HCT116 (cell line): Measurements from ENCODE around the gene SMARCA2. TPM values are rescaled to one million over a fixed set of nuclear protein-coding genes. Genes with fewer than 3 reads are reported as not detected.

ENCODE experiments used
- ATAC-seq: fragments of 200-7000 bp; cut with Tn5 transposase; 2 replicates; pipeline ENCODE4 v1.9.1; 2020; ENCODE audit warnings: mild to moderate bottlenecking, moderate library complexity
- BruUV-seq: library from RNA; stranded (reverse); fragments of 400-500 nt; replicated peaks from 2 replicates; lab custom pipeline; 2021; lab: Mats Ljungman, UMichigan
- CTCF ChIA-PET: fragments of 300-600 bp; sonication (Branson Sonifier 250); formaldehyde crosslinking; loops from one replicate; lab custom pipeline; 2021; ENCODE audit warnings: antibody characterized with exemption; lab: Charles Lee
- POLR2A ChIA-PET: fragments of 300-600, 350-600 bp; sonication (Branson Sonifier 250); formaldehyde crosslinking; loops from one replicate; lab custom pipeline; 2021; ENCODE audit warnings: antibody characterized with exemption; lab: Charles Lee
- RAD21 ChIA-PET, 2 experiments: fragments of 300-600 bp; sonication (Branson Sonifier 250); formaldehyde crosslinking; loops; one replicate each; lab custom pipeline; 2023; ENCODE audit warnings: low total read pairs in 2 of 2; ENCODE audit not compliant: uncharacterized antibody in 2 of 2, unreplicated experiment in 2 of 2, low non-redundant PET in 1 of 2; lab: Charles Lee
- DNase-seq: peaks from one replicate; pipeline ENCODE4 v3.0.0-alpha.2; 2010; ENCODE audit warnings: low read depth, low spot score
- H2AFZ ChIP-seq: fragments of 200-600 bp; shearing (Covaris generic), sonication (generic); 2 replicates; pipeline ENCODE4 v1.6.1; 2017; ENCODE audit warnings: low read depth, mixed run types, mixed read lengths, antibody characterized with exemption, low read length; ENCODE audit not compliant: poor library complexity, severe bottlenecking
- H3K27ac ChIP-seq: 2 replicates; pipeline ENCODE4 v1.5.1; 2012; ENCODE audit warnings: low read depth, low read length
- H3K27me3 ChIP-seq: fragments of 200-600 bp; sonication (generic); 2 replicates; pipeline ENCODE4 v1.6.1; 2016; ENCODE audit warnings: mixed run types, low read length, mixed read lengths; ENCODE audit not compliant: insufficient read depth
- H3K36me3 ChIP-seq, 2 experiments: fragments of 200-500 bp in 1 of 2; fragments of 200-600 bp in 1 of 2; sonication (Bioruptor generic) in 1 of 2; sonication (generic) in 1 of 2; 2 replicates each; pipeline versions ENCODE4 v1.5.1 to v1.6.1; 2014 to 2016; ENCODE audit warnings: low read length in 2 of 2, inconsistent platforms in 1 of 2, mixed read lengths in 1 of 2, mixed run types in 1 of 2; ENCODE audit not compliant: insufficient read depth in 2 of 2, control insufficient read depth in 1 of 2
- H3K4me1 ChIP-seq, 2 experiments: fragments of 200-600 bp in 1 of 2; sonication (generic) in 1 of 2; 2 replicates each; pipeline versions ENCODE4 v1.5.1 to v1.6.1; 2012 to 2017; ENCODE audit warnings: low read length in 2 of 2, inconsistent platforms in 1 of 2, mild to moderate bottlenecking in 1 of 2, mixed read lengths in 1 of 2, mixed run types in 1 of 2, moderate library complexity in 1 of 2; ENCODE audit not compliant: insufficient read depth in 2 of 2, control insufficient read depth in 1 of 2
- H3K4me2 ChIP-seq: fragments of 200-600 bp; sonication (generic); 2 replicates; pipeline ENCODE4 v1.6.1; 2017; ENCODE audit warnings: mixed run types, low read length, mixed read lengths
- H3K4me3 ChIP-seq, 2 experiments: fragments of 200-600 bp in 1 of 2; sonication (generic) in 1 of 2; replicated peaks in 1 of 2; 2 replicates each; pipeline ENCODE4 v1.5.1; 2011 to 2016; ENCODE audit warnings: low read length in 2 of 2, control low read depth in 1 of 2, low read depth in 1 of 2, mild to moderate bottlenecking in 1 of 2, mixed read lengths in 1 of 2, mixed run types in 1 of 2
- H3K79me2 ChIP-seq: fragments of 200-600 bp; sonication (generic); 2 replicates; pipeline ENCODE4 v1.6.1; 2017; ENCODE audit warnings: mild to moderate bottlenecking, mixed run types, low read length, moderate library complexity, mixed read lengths; ENCODE audit not compliant: insufficient read depth
- H3K9ac ChIP-seq: fragments of 200-600 bp; sonication (generic); 2 replicates; pipeline ENCODE4 v1.6.1; 2016; ENCODE audit warnings: low read length, mixed read lengths
- H3K9me2 ChIP-seq: fragments of 200-600 bp; sonication (generic), shearing (Covaris generic); 2 replicates; pipeline ENCODE4 v1.6.1; 2017; ENCODE audit warnings: mixed run types, mild to moderate bottlenecking, moderate library complexity; ENCODE audit not compliant: insufficient read depth
- H3K9me3 ChIP-seq, 2 experiments: fragments of 200-500 bp in 1 of 2; fragments of 200-600 bp in 1 of 2; sonication (Bioruptor generic) in 1 of 2; sonication (generic) in 1 of 2; 2 replicates each; pipeline ENCODE4 v1.6.1; 2014 to 2017; ENCODE audit warnings: low read length in 2 of 2, mixed read lengths in 2 of 2, inconsistent platforms in 1 of 2, low read depth in 1 of 2, mild to moderate bottlenecking in 1 of 2, mixed run types in 1 of 2, moderate library complexity in 1 of 2; ENCODE audit not compliant: control insufficient read depth in 1 of 2, insufficient read depth in 1 of 2
- H4K20me1 ChIP-seq: fragments of 200-600 bp; sonication (generic), shearing (Covaris generic); 2 replicates; pipeline ENCODE4 v1.6.1; 2017; ENCODE audit warnings: mixed run types, mild to moderate bottlenecking, moderate library complexity; ENCODE audit not compliant: insufficient read depth
- CEBPB ChIP-seq: IDR thresholded peaks from 2 replicates; pipeline ENCODE4 v1.6.1; 2012; ENCODE audit warnings: low read depth
- ELF1 ChIP-seq: IDR thresholded peaks from 2 replicates; pipeline ENCODE4 v1.6.1; 2012; ENCODE audit warnings: low read depth, borderline replicate concordance
- FOSL1 ChIP-seq: IDR thresholded peaks from 2 replicates; pipeline ENCODE4 v1.6.1; 2012; ENCODE audit warnings: low read depth
- JUND ChIP-seq: IDR thresholded peaks from 2 replicates; pipeline ENCODE4 v1.6.1; 2012
- POLR2A ChIP-seq: IDR thresholded peaks from 2 replicates; pipeline ENCODE4 v1.7.0; 2011; ENCODE audit warnings: borderline replicate concordance; ENCODE audit not compliant: insufficient read depth, insufficient read length; ENCODE audit errors: extremely low read depth
- POLR2AphosphoS5 ChIP-seq: IDR thresholded peaks from 2 replicates; pipeline ENCODE4 v1.6.1; 2011; ENCODE audit warnings: mild to moderate bottlenecking, low read depth, low read length, moderate library complexity
- RAD21 ChIP-seq: IDR thresholded peaks from 2 replicates; pipeline ENCODE4 v1.6.1; 2012; ENCODE audit warnings: low read depth, mild to moderate bottlenecking
- TCF7L2 ChIP-seq: IDR thresholded peaks from 2 replicates; pipeline ENCODE4 v1.7.0; 2011; ENCODE audit warnings: borderline replicate concordance, inconsistent platforms; ENCODE audit not compliant: insufficient read depth, insufficient read length; ENCODE audit errors: extremely low read depth
- YY1 ChIP-seq: IDR thresholded peaks from 2 replicates; pipeline ENCODE4 v1.6.1; 2011; ENCODE audit warnings: low read length, low read depth, moderate library complexity, mild to moderate bottlenecking; ENCODE audit not compliant: insufficient replicate concordance; ENCODE audit errors: extremely low read depth
- ZNF274 ChIP-seq: fragments of 200-500 bp; sonication (Bioruptor generic); IDR thresholded peaks from 2 replicates; pipeline ENCODE4 v1.6.1; 2014; ENCODE audit warnings: mild to moderate bottlenecking, low read depth, low read length, inconsistent platforms
- intact Hi-C: fragments of 100-400 bp; cut with micrococcal nuclease; formaldehyde crosslinking; loops from 2 replicates; pipeline ENCODE4 v1.10.0; 2022
- total RNA-seq: library from RNA; stranded (reverse); gene quantifications from one replicate; pipeline ENCODE4 v1.2.1, GENCODE V29; 2021; ENCODE audit not compliant: unreplicated experiment
- TF ChIP-seq, protein P1 (sequence below): IDR thresholded peaks from 2 replicates; pipeline ENCODE4 v1.6.1; 2012; ENCODE audit warnings: low read depth
- TF ChIP-seq, protein P2 (sequence below): IDR thresholded peaks from 2 replicates; pipeline ENCODE4 v1.6.1; 2012
- TF ChIP-seq, protein P3 (sequence below): IDR thresholded peaks from 2 replicates; pipeline ENCODE4 v1.6.1; 2011; ENCODE audit warnings: mild to moderate bottlenecking, low read length, moderate library complexity; ENCODE audit not compliant: insufficient replicate concordance; ENCODE audit errors: extremely low read depth

The SMARCA2 gene
- total RNA-seq, 1 experiment from 2014 or later = 14.7 TPM

DNA sequence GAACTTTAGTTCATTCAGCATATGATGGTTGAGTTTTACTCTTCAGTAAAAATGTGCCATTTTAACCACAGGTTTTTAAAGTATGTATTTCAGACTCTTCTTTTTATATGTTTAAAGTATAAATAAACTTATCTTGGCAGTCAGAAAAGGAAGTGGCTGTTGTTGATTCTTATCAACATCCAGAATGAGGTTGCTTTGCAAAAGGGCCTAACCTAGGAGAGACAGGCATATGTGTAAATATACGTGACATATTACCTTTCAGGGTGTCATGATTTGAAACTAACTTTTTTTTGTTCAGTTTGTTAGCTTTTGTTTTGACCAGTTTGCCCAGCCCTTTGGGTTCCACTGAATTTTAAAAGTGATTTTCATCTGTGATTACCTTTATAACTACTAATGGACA is 7.4 kb downstream of the SMARCA2 start:
- ChIA-PET RAD21 (no interaction called here), CTCF (no interaction called here), POLR2A (no interaction called here)
- Histone ChIP-seq H3K27me3 (no peaks in the 10 kb centered on the region), H3K9ac (no peak overlapping the region), H3K4me3 (no peak overlapping the region), H3K4me2 (no peak overlapping the region), H3K36me3 (no peaks in the 10 kb centered on the region), H3K9me2 (no peaks in the 10 kb centered on the region), H3K79me2 (no peaks in the 10 kb centered on the region), H3K4me1 (peaks cover 6 to 7% of the 10 kb centered on the region in 2 experiments; a peak in 2 of 4 replicates), H2AFZ (no peak overlapping the region), H3K27ac (no peak overlapping the region), H3K9me3 (no peaks in the 10 kb centered on the region), H4K20me1 (no peaks in the 10 kb centered on the region)
- DNase-seq = no peak
- BruUV-seq = no TSS peak
- TF ChIP-seq TCF7L2 = no peak
- intact Hi-C loops = no loop called here
- no peak for ATAC-seq

DNA sequence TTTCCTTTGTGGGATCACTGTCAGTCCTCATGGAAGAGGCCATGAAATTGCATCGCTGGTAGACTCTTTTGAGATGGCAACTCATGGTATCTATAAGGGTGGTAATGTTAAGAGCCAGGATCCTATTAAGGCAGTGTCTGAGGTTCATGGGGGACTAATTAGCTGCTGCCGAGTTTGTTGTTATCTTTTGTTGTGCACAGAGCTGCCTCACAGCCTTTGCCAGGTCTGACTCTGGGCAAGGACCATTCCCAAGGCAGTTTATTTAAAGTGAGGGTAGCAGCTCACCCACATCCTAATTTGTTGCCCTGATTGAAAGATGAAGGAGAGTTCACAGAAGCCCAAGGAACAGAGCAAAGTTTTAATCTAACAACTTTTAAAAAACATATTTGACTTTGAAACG is 7.9 kb downstream of the SMARCA2 start:
- Histone ChIP-seq H2AFZ (no peak overlapping the region), H4K20me1 (no peaks in the 10 kb centered on the region), H3K9me2 (no peaks in the 10 kb centered on the region), H3K36me3 (no peaks in the 10 kb centered on the region), H3K4me3 (no peak overlapping the region), H3K79me2 (no peaks in the 10 kb centered on the region), H3K27me3 (no peaks in the 10 kb centered on the region), H3K4me1 (peaks cover 3 to 6% of the 10 kb centered on the region in 2 experiments; a peak in 2 of 4 replicates), H3K27ac (no peak overlapping the region), H3K9me3 (no peaks in the 10 kb centered on the region), H3K9ac (no peak overlapping the region), H3K4me2 (no peak overlapping the region)
- BruUV-seq = no TSS peak
- RAD21 ChIA-PET = no interaction called here
- CTCF ChIA-PET = no interaction called here
- intact Hi-C loops = no loop called here
- no peak for ATAC-seq
- POLR2A ChIA-PET = no interaction called here
- TF ChIP-seq, protein P1, sequence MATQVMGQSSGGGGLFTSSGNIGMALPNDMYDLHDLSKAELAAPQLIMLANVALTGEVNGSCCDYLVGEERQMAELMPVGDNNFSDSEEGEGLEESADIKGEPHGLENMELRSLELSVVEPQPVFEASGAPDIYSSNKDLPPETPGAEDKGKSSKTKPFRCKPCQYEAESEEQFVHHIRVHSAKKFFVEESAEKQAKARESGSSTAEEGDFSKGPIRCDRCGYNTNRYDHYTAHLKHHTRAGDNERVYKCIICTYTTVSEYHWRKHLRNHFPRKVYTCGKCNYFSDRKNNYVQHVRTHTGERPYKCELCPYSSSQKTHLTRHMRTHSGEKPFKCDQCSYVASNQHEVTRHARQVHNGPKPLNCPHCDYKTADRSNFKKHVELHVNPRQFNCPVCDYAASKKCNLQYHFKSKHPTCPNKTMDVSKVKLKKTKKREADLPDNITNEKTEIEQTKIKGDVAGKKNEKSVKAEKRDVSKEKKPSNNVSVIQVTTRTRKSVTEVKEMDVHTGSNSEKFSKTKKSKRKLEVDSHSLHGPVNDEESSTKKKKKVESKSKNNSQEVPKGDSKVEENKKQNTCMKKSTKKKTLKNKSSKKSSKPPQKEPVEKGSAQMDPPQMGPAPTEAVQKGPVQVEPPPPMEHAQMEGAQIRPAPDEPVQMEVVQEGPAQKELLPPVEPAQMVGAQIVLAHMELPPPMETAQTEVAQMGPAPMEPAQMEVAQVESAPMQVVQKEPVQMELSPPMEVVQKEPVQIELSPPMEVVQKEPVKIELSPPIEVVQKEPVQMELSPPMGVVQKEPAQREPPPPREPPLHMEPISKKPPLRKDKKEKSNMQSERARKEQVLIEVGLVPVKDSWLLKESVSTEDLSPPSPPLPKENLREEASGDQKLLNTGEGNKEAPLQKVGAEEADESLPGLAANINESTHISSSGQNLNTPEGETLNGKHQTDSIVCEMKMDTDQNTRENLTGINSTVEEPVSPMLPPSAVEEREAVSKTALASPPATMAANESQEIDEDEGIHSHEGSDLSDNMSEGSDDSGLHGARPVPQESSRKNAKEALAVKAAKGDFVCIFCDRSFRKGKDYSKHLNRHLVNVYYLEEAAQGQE = no peak
- TF ChIP-seq, protein P2, sequence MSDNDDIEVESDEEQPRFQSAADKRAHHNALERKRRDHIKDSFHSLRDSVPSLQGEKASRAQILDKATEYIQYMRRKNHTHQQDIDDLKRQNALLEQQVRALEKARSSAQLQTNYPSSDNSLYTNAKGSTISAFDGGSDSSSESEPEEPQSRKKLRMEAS = no peak
- no peak for TF ChIP-seq YY1
- TF ChIP-seq, protein P3, sequence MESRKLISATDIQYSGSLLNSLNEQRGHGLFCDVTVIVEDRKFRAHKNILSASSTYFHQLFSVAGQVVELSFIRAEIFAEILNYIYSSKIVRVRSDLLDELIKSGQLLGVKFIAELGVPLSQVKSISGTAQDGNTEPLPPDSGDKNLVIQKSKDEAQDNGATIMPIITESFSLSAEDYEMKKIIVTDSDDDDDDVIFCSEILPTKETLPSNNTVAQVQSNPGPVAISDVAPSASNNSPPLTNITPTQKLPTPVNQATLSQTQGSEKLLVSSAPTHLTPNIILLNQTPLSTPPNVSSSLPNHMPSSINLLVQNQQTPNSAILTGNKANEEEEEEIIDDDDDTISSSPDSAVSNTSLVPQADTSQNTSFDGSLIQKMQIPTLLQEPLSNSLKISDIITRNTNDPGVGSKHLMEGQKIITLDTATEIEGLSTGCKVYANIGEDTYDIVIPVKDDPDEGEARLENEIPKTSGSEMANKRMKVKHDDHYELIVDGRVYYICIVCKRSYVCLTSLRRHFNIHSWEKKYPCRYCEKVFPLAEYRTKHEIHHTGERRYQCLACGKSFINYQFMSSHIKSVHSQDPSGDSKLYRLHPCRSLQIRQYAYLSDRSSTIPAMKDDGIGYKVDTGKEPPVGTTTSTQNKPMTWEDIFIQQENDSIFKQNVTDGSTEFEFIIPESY = no peak
- TF ChIP-seq POLR2A = no peak
- no peak for TF ChIP-seq RAD21
- TF ChIP-seq POLR2AphosphoS5 = no peak
- TF ChIP-seq FOSL1 = no peak
- TF ChIP-seq CEBPB = no peak
- TF ChIP-seq TCF7L2 = no peak
- TF ChIP-seq ZNF274 = no peak
- TF ChIP-seq JUND = no peak
- TF ChIP-seq ELF1 = no peak
- DNase-seq = no peak
